Measurements from ENCODE around the gene TRAPPC14. TPM values are rescaled to one million over a fixed set of nuclear protein-coding genes. Genes with fewer than 3 reads are reported as not detected.

Gene TRAPPC14
- total and polyA plus RNA-seq, 10 of the 15 experiments (the other 5 are each of a cell fraction or from before 2014, with no cell fraction given) = 0.21 to 24.7 (median 7.5) TPM

GRCh38 chr7:100126931-100127865 lies 31.3 kb downstream of the TRAPPC14 start, which contains the start of gene MBLAC1 (continued):
- TF ChIP-seq, protein P1, sequence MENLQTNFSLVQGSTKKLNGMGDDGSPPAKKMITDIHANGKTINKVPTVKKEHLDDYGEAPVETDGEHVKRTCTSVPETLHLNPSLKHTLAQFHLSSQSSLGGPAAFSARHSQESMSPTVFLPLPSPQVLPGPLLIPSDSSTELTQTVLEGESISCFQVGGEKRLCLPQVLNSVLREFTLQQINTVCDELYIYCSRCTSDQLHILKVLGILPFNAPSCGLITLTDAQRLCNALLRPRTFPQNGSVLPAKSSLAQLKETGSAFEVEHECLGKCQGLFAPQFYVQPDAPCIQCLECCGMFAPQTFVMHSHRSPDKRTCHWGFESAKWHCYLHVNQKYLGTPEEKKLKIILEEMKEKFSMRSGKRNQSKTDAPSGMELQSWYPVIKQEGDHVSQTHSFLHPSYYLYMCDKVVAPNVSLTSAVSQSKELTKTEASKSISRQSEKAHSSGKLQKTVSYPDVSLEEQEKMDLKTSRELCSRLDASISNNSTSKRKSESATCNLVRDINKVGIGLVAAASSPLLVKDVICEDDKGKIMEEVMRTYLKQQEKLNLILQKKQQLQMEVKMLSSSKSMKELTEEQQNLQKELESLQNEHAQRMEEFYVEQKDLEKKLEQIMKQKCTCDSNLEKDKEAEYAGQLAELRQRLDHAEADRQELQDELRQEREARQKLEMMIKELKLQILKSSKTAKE (IDR thresholded peaks at IDR 0.05; ENCODE audit: low read depth, poor library complexity, severe bottlenecking) = peak; percentile 58
- TF ChIP-seq BHLHE40 (IDR thresholded peaks at IDR 0.05; ENCODE audit: borderline replicate concordance in 1 of 2, low read depth in 2 of 2, low read length in 1 of 2) (peak; percentile 94 to 95), POLR2A (IDR thresholded peaks at IDR 0.05; ENCODE audit: low read depth, low read length) (peak; percentile 79), NR2C2 (IDR thresholded peaks at IDR 0.05; ENCODE audit: borderline replicate concordance, control insufficient read depth, insufficient read length, low read depth) (no peak), CTCF (IDR thresholded peaks at IDR 0.05 in 2 of 3, conservative IDR thresholded peaks at IDR 0.05 in 1 of 3; ENCODE audit: control insufficient read depth in 2 of 3, extremely low read depth in 1 of 3, insufficient read depth in 1 of 3, low read depth in 3 of 3, low read length in 3 of 3) (0 out of 6 replicates have a peak, but pooled peaks of 1 of the 3 experiments have one; percentile 1), CREM (IDR thresholded peaks at IDR 0.05; ENCODE audit: low read depth) (peak; percentile 25; the same call in 1 of the 2 replicates), ZNF217 (IDR thresholded peaks at IDR 0.05) (no peak), SMAD5 (IDR thresholded peaks at IDR 0.05; ENCODE audit: low read depth) (peak; percentile 76; the same call in 1 of the 2 replicates), MLLT1 (IDR thresholded peaks at IDR 0.05) (peak; percentile 84), PML (IDR thresholded peaks at IDR 0.05; ENCODE audit: low read length) (peak; percentile 96), HDGF (IDR thresholded peaks at IDR 0.05) (peak; percentile 82), POLR2AphosphoS2 (IDR thresholded peaks at IDR 0.05; ENCODE audit: low read depth, low read length) (peak; percentile 86)
- TF ChIP-seq, protein P2, sequence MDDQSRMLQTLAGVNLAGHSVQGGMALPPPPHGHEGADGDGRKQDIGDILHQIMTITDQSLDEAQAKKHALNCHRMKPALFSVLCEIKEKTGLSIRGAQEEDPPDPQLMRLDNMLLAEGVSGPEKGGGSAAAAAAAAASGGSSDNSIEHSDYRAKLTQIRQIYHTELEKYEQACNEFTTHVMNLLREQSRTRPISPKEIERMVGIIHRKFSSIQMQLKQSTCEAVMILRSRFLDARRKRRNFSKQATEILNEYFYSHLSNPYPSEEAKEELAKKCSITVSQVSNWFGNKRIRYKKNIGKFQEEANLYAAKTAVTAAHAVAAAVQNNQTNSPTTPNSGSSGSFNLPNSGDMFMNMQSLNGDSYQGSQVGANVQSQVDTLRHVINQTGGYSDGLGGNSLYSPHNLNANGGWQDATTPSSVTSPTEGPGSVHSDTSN (IDR thresholded peaks at IDR 0.05; ENCODE audit: insufficient replicate concordance, low read depth, low read length) = peak; percentile 21

Data from GM12878 (cell line).